Loucy (cell line): Measurements from ENCODE around the gene RAD51B.

Experiments used
- H2AFZ ChIP-seq: fragments of 200-600 bp; sonication (generic); 2 replicates; pipeline ENCODE4 v1.6.0; 2016; ENCODE audit warnings: antibody characterized with exemption, mild to moderate bottlenecking, low read length, moderate library complexity
- H3F3A ChIP-seq: fragments of 200-600 bp; 2 replicates; pipeline ENCODE4 v1.6.0; 2016; ENCODE audit warnings: antibody characterized with exemption, low read depth, mild to moderate bottlenecking
- H3K27me3 ChIP-seq: fragments of 200-600 bp; sonication (generic); 2 replicates; pipeline ENCODE4 v1.6.1; 2014; ENCODE audit warnings: low read length, mild to moderate bottlenecking; ENCODE audit not compliant: insufficient read depth, poor library complexity, severe bottlenecking
- H3K36me3 ChIP-seq: fragments of 200-600 bp; sonication (generic); 2 replicates; pipeline ENCODE4 v1.6.1; 2016; ENCODE audit warnings: low read length; ENCODE audit not compliant: insufficient read depth
- H3K4me1 ChIP-seq: fragments of 200-600 bp; sonication (generic); 2 replicates; pipeline ENCODE4 v1.5.1; 2014; ENCODE audit warnings: low read length, mild to moderate bottlenecking; ENCODE audit not compliant: insufficient read depth, poor library complexity, severe bottlenecking
- H3K4me2 ChIP-seq: fragments of 200-600 bp; sonication (generic); 2 replicates; pipeline ENCODE4 v1.6.0; 2014; ENCODE audit warnings: antibody characterized with exemption, low read length, low read depth, mild to moderate bottlenecking; ENCODE audit not compliant: poor library complexity, severe bottlenecking
- H3K4me3 ChIP-seq: fragments of 200-600 bp; sonication (generic); 2 replicates; pipeline ENCODE4 v1.5.1; 2014; ENCODE audit warnings: low read length, mild to moderate bottlenecking, mixed read lengths; ENCODE audit not compliant: poor library complexity, severe bottlenecking
- H3K79me2 ChIP-seq: fragments of 200-600 bp; sonication (generic); 2 replicates; pipeline ENCODE4 v1.6.1; 2014; ENCODE audit warnings: low read length; ENCODE audit not compliant: insufficient read depth
- H3K9ac ChIP-seq: fragments of 200-600 bp; sonication (generic); 2 replicates; pipeline ENCODE4 v1.6.0; 2014; ENCODE audit warnings: mild to moderate bottlenecking, low read depth, low read length, moderate library complexity; ENCODE audit not compliant: poor library complexity, severe bottlenecking
- H3K9me2 ChIP-seq: fragments of 200-600 bp; sonication (generic); replicated peaks from 2 replicates; pipeline ENCODE4 v1.6.1; 2016; ENCODE audit warnings: low read depth, low read length, mixed read lengths
- H3K9me3 ChIP-seq: fragments of 200-600 bp; sonication (generic); 2 replicates; pipeline ENCODE4 v1.6.1; 2014; ENCODE audit warnings: mild to moderate bottlenecking, antibody characterized with exemption, low read length, low read depth; ENCODE audit not compliant: insufficient read depth
- H4K20me1 ChIP-seq: fragments of 200-600 bp; sonication (generic); 2 replicates; pipeline ENCODE4 v1.6.0; 2014; ENCODE audit warnings: antibody characterized with exemption, low read length, mild to moderate bottlenecking; ENCODE audit not compliant: insufficient read depth, poor library complexity, severe bottlenecking
- EZH2phosphoT487 ChIP-seq: fragments of 200-600 bp; IDR thresholded peaks from 2 replicates; pipeline ENCODE4 v1.6.1; 2018; ENCODE audit warnings: antibody characterized with exemption, mild to moderate bottlenecking, moderate library complexity, borderline replicate concordance
- TF ChIP-seq, protein P1 (sequence below): fragments of 200-600 bp; sonication (generic); conservative IDR thresholded peaks from 2 replicates; pipeline ENCODE4 v1.5.1; 2014; ENCODE audit warnings: mild to moderate bottlenecking, antibody characterized with exemption, low read length

RAD51B gene

DNA sequence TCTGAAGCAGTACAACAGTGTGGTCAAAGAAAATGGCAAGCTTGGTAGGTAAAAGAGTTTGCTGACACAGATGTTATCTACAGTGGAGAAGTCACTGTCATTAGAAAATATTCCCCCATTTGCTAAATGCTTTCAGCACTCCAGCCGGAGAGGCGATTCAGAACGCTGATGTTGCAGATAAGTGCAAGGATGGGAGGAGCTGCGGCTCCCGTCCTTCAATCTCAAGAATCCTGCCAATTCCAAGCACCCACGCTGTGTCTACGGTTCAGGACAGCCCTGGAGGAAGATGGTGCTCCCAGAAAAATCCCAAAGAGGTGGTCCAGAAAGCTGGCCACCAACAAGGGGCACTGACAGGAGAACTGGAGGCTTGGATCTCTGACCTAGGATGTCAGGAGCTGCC is 894.2 kb downstream of the RAD51B start:
- H3F3A ChIP-seq, result no peaks in the 10 kb centered on the region
- no peak overlapping the region for H2AFZ ChIP-seq
- no peaks in the 10 kb centered on the region for H3K79me2 ChIP-seq
- H3K4me2 ChIP-seq, result no peak overlapping the region
- no peak overlapping the region for H3K9ac ChIP-seq
- no peaks in the 10 kb centered on the region for H3K9me2 ChIP-seq
- no peaks in the 10 kb centered on the region for H4K20me1 ChIP-seq
- TF ChIP-seq, protein P1, sequence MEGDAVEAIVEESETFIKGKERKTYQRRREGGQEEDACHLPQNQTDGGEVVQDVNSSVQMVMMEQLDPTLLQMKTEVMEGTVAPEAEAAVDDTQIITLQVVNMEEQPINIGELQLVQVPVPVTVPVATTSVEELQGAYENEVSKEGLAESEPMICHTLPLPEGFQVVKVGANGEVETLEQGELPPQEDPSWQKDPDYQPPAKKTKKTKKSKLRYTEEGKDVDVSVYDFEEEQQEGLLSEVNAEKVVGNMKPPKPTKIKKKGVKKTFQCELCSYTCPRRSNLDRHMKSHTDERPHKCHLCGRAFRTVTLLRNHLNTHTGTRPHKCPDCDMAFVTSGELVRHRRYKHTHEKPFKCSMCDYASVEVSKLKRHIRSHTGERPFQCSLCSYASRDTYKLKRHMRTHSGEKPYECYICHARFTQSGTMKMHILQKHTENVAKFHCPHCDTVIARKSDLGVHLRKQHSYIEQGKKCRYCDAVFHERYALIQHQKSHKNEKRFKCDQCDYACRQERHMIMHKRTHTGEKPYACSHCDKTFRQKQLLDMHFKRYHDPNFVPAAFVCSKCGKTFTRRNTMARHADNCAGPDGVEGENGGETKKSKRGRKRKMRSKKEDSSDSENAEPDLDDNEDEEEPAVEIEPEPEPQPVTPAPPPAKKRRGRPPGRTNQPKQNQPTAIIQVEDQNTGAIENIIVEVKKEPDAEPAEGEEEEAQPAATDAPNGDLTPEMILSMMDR, result no peak
- TF ChIP-seq EZH2phosphoT487, result no peak
- H3K27me3 ChIP-seq, result no peaks in the 10 kb centered on the region
- no peaks in the 10 kb centered on the region for H3K36me3 ChIP-seq
- H3K4me3 ChIP-seq, result no peak overlapping the region
- peaks cover 7% of the 10 kb centered on the region for H3K4me1 ChIP-seq
- H3K9me3 ChIP-seq, result no peaks in the 10 kb centered on the region

DNA sequence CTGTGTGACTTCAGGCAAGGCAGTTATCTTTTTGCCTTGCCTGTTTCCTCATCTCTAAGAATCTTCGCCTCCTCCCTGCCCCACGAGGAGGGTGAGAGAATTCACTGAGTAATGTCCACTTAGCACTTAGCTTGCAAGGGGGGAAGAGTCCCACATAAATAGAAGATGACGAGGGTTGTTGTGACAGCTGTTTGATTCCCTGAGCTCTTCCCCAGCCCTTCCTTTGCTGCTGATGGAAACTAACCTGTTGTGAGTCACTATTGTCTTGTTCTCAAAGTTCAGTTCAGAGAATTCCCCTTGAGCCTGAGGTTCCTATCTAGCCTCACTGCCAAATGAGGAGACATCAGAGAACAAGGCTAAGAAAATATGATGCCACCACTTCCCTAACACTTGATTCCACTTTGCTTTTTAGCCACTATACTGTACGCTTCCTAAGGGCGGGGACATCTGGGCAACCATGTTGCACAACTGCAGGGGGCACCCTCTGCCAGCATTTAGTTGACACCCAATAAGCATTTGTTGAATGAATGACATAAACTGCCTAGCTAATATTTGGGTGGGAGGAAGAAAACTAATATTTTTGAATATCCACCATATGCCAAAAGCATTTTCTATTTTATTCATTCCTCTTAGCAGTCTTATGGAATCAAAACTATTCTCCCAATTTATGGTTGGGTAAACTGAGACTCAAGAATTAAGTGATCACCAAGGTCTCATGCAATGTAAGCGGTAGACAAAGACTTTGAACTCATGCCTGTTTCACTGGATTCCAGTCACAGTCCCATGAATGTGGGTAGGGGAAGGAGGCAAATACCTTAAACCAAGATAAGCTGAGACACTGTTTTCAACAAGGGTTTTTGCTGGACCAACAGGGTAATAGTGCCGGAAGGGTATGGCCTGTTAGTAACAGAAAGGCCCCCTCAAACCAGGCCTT is 895.7 kb downstream of the RAD51B start:
- H3K79me2 ChIP-seq, result no peaks in the 10 kb centered on the region
- H3K4me1 ChIP-seq, result peaks cover 22% of the 10 kb centered on the region
- no peaks in the 10 kb centered on the region for H3K27me3 ChIP-seq
- no peaks in the 10 kb centered on the region for H4K20me1 ChIP-seq
- no peaks in the 10 kb centered on the region for H3K9me2 ChIP-seq
- no peak overlapping the region for H3K9ac ChIP-seq
- no peaks in the 10 kb centered on the region for H3K36me3 ChIP-seq
- no peaks in the 10 kb centered on the region for H3K9me3 ChIP-seq
- H3K4me3 ChIP-seq, result no peak overlapping the region
- TF ChIP-seq, protein P1, result peak; percentile 59
- TF ChIP-seq EZH2phosphoT487, result no peak
- peaks cover 4% of the 10 kb centered on the region; the same call in 1 of the 2 replicates for H3F3A ChIP-seq
- H3K4me2 ChIP-seq, result no peak overlapping the region
- no peak overlapping the region for H2AFZ ChIP-seq

DNA sequence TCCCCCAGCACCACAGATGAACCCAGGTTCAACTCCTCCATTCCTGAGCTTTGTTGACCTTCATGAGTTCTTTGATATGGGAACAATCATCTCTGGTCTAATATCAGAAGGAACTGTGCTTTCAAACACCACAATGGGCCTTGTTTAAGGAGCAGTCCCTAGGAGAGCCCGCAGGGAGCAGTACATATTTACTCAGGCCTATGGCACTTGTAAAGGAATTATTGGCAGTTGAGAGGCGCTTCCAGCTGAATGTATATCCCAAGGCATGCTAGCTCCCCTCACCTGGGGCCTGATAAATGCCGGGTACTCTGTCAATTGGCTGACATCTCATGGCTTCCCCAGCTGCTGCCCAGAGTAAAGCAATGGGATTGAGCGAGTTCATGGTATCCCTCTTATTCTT is 897.1 kb downstream of the RAD51B start:
- H3K27me3 ChIP-seq, result no peaks in the 10 kb centered on the region
- H3K36me3 ChIP-seq, result no peaks in the 10 kb centered on the region
- no peaks in the 10 kb centered on the region for H4K20me1 ChIP-seq
- peaks cover 4% of the 10 kb centered on the region; the same call in 1 of the 2 replicates for H3F3A ChIP-seq
- H3K9me2 ChIP-seq, result no peaks in the 10 kb centered on the region
- peaks cover 30% of the 10 kb centered on the region for H3K4me1 ChIP-seq
- H2AFZ ChIP-seq, result no peak overlapping the region
- H3K79me2 ChIP-seq, result no peaks in the 10 kb centered on the region
- peaks cover 4% of the 10 kb centered on the region; the same call in 1 of the 2 replicates for H3K9me3 ChIP-seq
- TF ChIP-seq EZH2phosphoT487, result no peak
- TF ChIP-seq, protein P1, result no peak; the same call in 1 of the 2 replicates
- no peak overlapping the region for H3K4me3 ChIP-seq
- H3K4me2 ChIP-seq, result no peak overlapping the region
- no peak overlapping the region for H3K9ac ChIP-seq
